HCT116 (cell line): Measurements from ENCODE around the gene THBS3. TPM values are rescaled to one million over a fixed set of nuclear protein-coding genes. Genes with fewer than 3 reads are reported as not detected.

Source experiments
- ATAC-seq: fragments of 200-7000 bp; cut with Tn5 transposase; 2 replicates; pipeline ENCODE4 v1.9.1; 2020; ENCODE audit warnings: mild to moderate bottlenecking, moderate library complexity
- BruUV-seq: library from RNA; stranded (reverse); fragments of 400-500 nt; replicated peaks from 2 replicates; lab custom pipeline; 2021; lab: Mats Ljungman, UMichigan
- CTCF ChIA-PET: fragments of 300-600 bp; sonication (Branson Sonifier 250); formaldehyde crosslinking; loops from one replicate; lab custom pipeline; 2021; ENCODE audit warnings: antibody characterized with exemption; lab: Charles Lee
- POLR2A ChIA-PET: fragments of 300-600, 350-600 bp; sonication (Branson Sonifier 250); formaldehyde crosslinking; loops from one replicate; lab custom pipeline; 2021; ENCODE audit warnings: antibody characterized with exemption; lab: Charles Lee
- RAD21 ChIA-PET, 2 experiments: fragments of 300-600 bp; sonication (Branson Sonifier 250); formaldehyde crosslinking; loops; one replicate each; lab custom pipeline; 2023; ENCODE audit warnings: low total read pairs in 2 of 2; ENCODE audit not compliant: uncharacterized antibody in 2 of 2, unreplicated experiment in 2 of 2, low non-redundant PET in 1 of 2; lab: Charles Lee
- DNase-seq: peaks from one replicate; pipeline ENCODE4 v3.0.0-alpha.2; 2010; ENCODE audit warnings: low read depth, low spot score
- H2AFZ ChIP-seq: fragments of 200-600 bp; shearing (Covaris generic), sonication (generic); 2 replicates; pipeline ENCODE4 v1.6.1; 2017; ENCODE audit warnings: low read depth, mixed run types, mixed read lengths, antibody characterized with exemption, low read length; ENCODE audit not compliant: poor library complexity, severe bottlenecking
- H3K27ac ChIP-seq: 2 replicates; pipeline ENCODE4 v1.5.1; 2012; ENCODE audit warnings: low read depth, low read length
- H3K27me3 ChIP-seq: fragments of 200-600 bp; sonication (generic); 2 replicates; pipeline ENCODE4 v1.6.1; 2016; ENCODE audit warnings: mixed run types, low read length, mixed read lengths; ENCODE audit not compliant: insufficient read depth
- H3K36me3 ChIP-seq, 2 experiments: fragments of 200-500 bp in 1 of 2; fragments of 200-600 bp in 1 of 2; sonication (Bioruptor generic) in 1 of 2; sonication (generic) in 1 of 2; 2 replicates each; pipeline versions ENCODE4 v1.5.1 to v1.6.1; 2014 to 2016; ENCODE audit warnings: low read length in 2 of 2, inconsistent platforms in 1 of 2, mixed read lengths in 1 of 2, mixed run types in 1 of 2; ENCODE audit not compliant: insufficient read depth in 2 of 2, control insufficient read depth in 1 of 2
- H3K4me1 ChIP-seq, 2 experiments: fragments of 200-600 bp in 1 of 2; sonication (generic) in 1 of 2; 2 replicates each; pipeline versions ENCODE4 v1.5.1 to v1.6.1; 2012 to 2017; ENCODE audit warnings: low read length in 2 of 2, inconsistent platforms in 1 of 2, mild to moderate bottlenecking in 1 of 2, mixed read lengths in 1 of 2, mixed run types in 1 of 2, moderate library complexity in 1 of 2; ENCODE audit not compliant: insufficient read depth in 2 of 2, control insufficient read depth in 1 of 2
- H3K4me2 ChIP-seq: fragments of 200-600 bp; sonication (generic); 2 replicates; pipeline ENCODE4 v1.6.1; 2017; ENCODE audit warnings: mixed run types, low read length, mixed read lengths
- H3K4me3 ChIP-seq, 2 experiments: fragments of 200-600 bp in 1 of 2; sonication (generic) in 1 of 2; replicated peaks in 1 of 2; 2 replicates each; pipeline ENCODE4 v1.5.1; 2011 to 2016; ENCODE audit warnings: low read length in 2 of 2, control low read depth in 1 of 2, low read depth in 1 of 2, mild to moderate bottlenecking in 1 of 2, mixed read lengths in 1 of 2, mixed run types in 1 of 2
- H3K79me2 ChIP-seq: fragments of 200-600 bp; sonication (generic); 2 replicates; pipeline ENCODE4 v1.6.1; 2017; ENCODE audit warnings: mild to moderate bottlenecking, mixed run types, low read length, moderate library complexity, mixed read lengths; ENCODE audit not compliant: insufficient read depth
- H3K9ac ChIP-seq: fragments of 200-600 bp; sonication (generic); 2 replicates; pipeline ENCODE4 v1.6.1; 2016; ENCODE audit warnings: low read length, mixed read lengths
- H3K9me2 ChIP-seq: fragments of 200-600 bp; sonication (generic), shearing (Covaris generic); 2 replicates; pipeline ENCODE4 v1.6.1; 2017; ENCODE audit warnings: mixed run types, mild to moderate bottlenecking, moderate library complexity; ENCODE audit not compliant: insufficient read depth
- H3K9me3 ChIP-seq, 2 experiments: fragments of 200-500 bp in 1 of 2; fragments of 200-600 bp in 1 of 2; sonication (Bioruptor generic) in 1 of 2; sonication (generic) in 1 of 2; 2 replicates each; pipeline ENCODE4 v1.6.1; 2014 to 2017; ENCODE audit warnings: low read length in 2 of 2, mixed read lengths in 2 of 2, inconsistent platforms in 1 of 2, low read depth in 1 of 2, mild to moderate bottlenecking in 1 of 2, mixed run types in 1 of 2, moderate library complexity in 1 of 2; ENCODE audit not compliant: control insufficient read depth in 1 of 2, insufficient read depth in 1 of 2
- H4K20me1 ChIP-seq: fragments of 200-600 bp; sonication (generic), shearing (Covaris generic); 2 replicates; pipeline ENCODE4 v1.6.1; 2017; ENCODE audit warnings: mixed run types, mild to moderate bottlenecking, moderate library complexity; ENCODE audit not compliant: insufficient read depth
- ATF3 ChIP-seq: IDR thresholded peaks from 2 replicates; pipeline ENCODE4 v1.6.1; 2012
- CBX3 ChIP-seq: IDR thresholded peaks from 2 replicates; pipeline ENCODE4 v1.6.1; 2012; ENCODE audit warnings: low read depth
- CTCF ChIP-seq, 3 experiments: fragments of 200-600 bp in 1 of 3; sonication (generic) in 1 of 3; IDR thresholded peaks in 2 of 3; conservative IDR thresholded peaks in 1 of 3; 2 replicates each; pipeline ENCODE4 v1.5.1; 2012 to 2017; ENCODE audit warnings: low read depth in 2 of 3, low read length in 2 of 3, antibody characterized with exemption in 1 of 3, borderline replicate concordance in 1 of 3, control low read depth in 1 of 3, mild to moderate bottlenecking in 1 of 3, mixed read lengths in 1 of 3, mixed run types in 1 of 3, moderate library complexity in 1 of 3; ENCODE audit not compliant: insufficient read depth in 1 of 3
- EGR1 ChIP-seq: IDR thresholded peaks from 2 replicates; pipeline ENCODE4 v1.6.1; 2012; ENCODE audit warnings: low read depth
- ELF1 ChIP-seq: IDR thresholded peaks from 2 replicates; pipeline ENCODE4 v1.6.1; 2012; ENCODE audit warnings: low read depth, borderline replicate concordance
- EZH2 ChIP-seq: fragments of 200-600 bp; sonication (generic); IDR thresholded peaks from 2 replicates; pipeline ENCODE4 v1.6.1; 2017; ENCODE audit warnings: antibody characterized with exemption, mixed run types
- EZH2phosphoT487 ChIP-seq: fragments of 200-600 bp; IDR thresholded peaks from 2 replicates; pipeline ENCODE4 v1.6.1; 2018; ENCODE audit warnings: antibody characterized with exemption, borderline replicate concordance
- FOSL1 ChIP-seq: IDR thresholded peaks from 2 replicates; pipeline ENCODE4 v1.6.1; 2012; ENCODE audit warnings: low read depth
- JUND ChIP-seq: IDR thresholded peaks from 2 replicates; pipeline ENCODE4 v1.6.1; 2012
- MAX ChIP-seq: IDR thresholded peaks from 2 replicates; pipeline ENCODE4 v1.6.1; 2012
- POLR2A ChIP-seq: IDR thresholded peaks from 2 replicates; pipeline ENCODE4 v1.7.0; 2011; ENCODE audit warnings: borderline replicate concordance; ENCODE audit not compliant: insufficient read depth, insufficient read length; ENCODE audit errors: extremely low read depth
- POLR2AphosphoS5 ChIP-seq: IDR thresholded peaks from 2 replicates; pipeline ENCODE4 v1.6.1; 2011; ENCODE audit warnings: mild to moderate bottlenecking, low read depth, low read length, moderate library complexity
- REST ChIP-seq: IDR thresholded peaks from 2 replicates; pipeline ENCODE4 v1.6.1; 2012; ENCODE audit warnings: low read depth
- SIN3A ChIP-seq: IDR thresholded peaks from 2 replicates; pipeline ENCODE4 v1.6.1; 2012; ENCODE audit warnings: low read depth
- SRF ChIP-seq: IDR thresholded peaks from 2 replicates; pipeline ENCODE4 v1.6.1; 2012; ENCODE audit warnings: low read depth
- TCF7L2 ChIP-seq: IDR thresholded peaks from 2 replicates; pipeline ENCODE4 v1.7.0; 2011; ENCODE audit warnings: borderline replicate concordance, inconsistent platforms; ENCODE audit not compliant: insufficient read depth, insufficient read length; ENCODE audit errors: extremely low read depth
- YY1 ChIP-seq: IDR thresholded peaks from 2 replicates; pipeline ENCODE4 v1.6.1; 2011; ENCODE audit warnings: low read length, low read depth, moderate library complexity, mild to moderate bottlenecking; ENCODE audit not compliant: insufficient replicate concordance; ENCODE audit errors: extremely low read depth
- ZFX ChIP-seq: fragments of 450-650 bp; IDR thresholded peaks from 2 replicates; pipeline ENCODE4 v1.6.1; 2017
- ZNF274 ChIP-seq: fragments of 200-500 bp; sonication (Bioruptor generic); IDR thresholded peaks from 2 replicates; pipeline ENCODE4 v1.6.1; 2014; ENCODE audit warnings: mild to moderate bottlenecking, low read depth, low read length, inconsistent platforms
- intact Hi-C: fragments of 100-400 bp; cut with micrococcal nuclease; formaldehyde crosslinking; loops from 2 replicates; pipeline ENCODE4 v1.10.0; 2022
- total RNA-seq: library from RNA; stranded (reverse); gene quantifications from one replicate; pipeline ENCODE4 v1.2.1, GENCODE V29; 2021; ENCODE audit not compliant: unreplicated experiment

THBS3 gene
- total RNA-seq, 1 experiment from 2014 or later, result 15.9 TPM

- POLR2A ChIA-PET, result interaction anchor here (0.5 to 1.7 kb wide), 9 partner anchors 10 to 199 kb away, joined by 3 to 11 read pairs (median 3); partner anchors contain the start of genes ADAM15 and SLC50A1
- Histone ChIP-seq H2AFZ (peak within 1 kb of the TSS; percentile 66), H3K4me1 (peaks cover 7 to 45% of the 10 kb centered on the region in 2 experiments; a peak in 3 of 4 replicates), H3K27ac (peak within 1 kb of the TSS; percentile 76), H3K27me3 (no peaks in the 10 kb centered on the region), H3K79me2 (peaks cover 25% of the 10 kb centered on the region), H3K9ac (peak within 1 kb of the TSS; percentile 87), H3K9me2 (no peaks in the 10 kb centered on the region), H3K4me2 (peak within 1 kb of the TSS; percentile 76), H3K4me3 (peak within 1 kb of the TSS; percentile 84 to 97), H4K20me1 (no peaks in the 10 kb centered on the region), H3K36me3 (peaks cover 2 to 7% of the 10 kb centered on the region in 2 experiments; a peak in 3 of 4 replicates), H3K9me3 (no peaks in the 10 kb centered on the region)
- peak; percentile 91 for DNase-seq
- BruUV-seq, result TSS peak; percentile 72
- CTCF ChIA-PET, result interaction anchor here (0.6 to 4.6 kb wide), 40 partner anchors 8 to 503 kb away, joined by 3 to 71 read pairs (median 4); partner anchors contain the start of genes CLK2, EFNA3, EFNA4 and MTX1
- ATAC-seq, result peak; percentile 76
- RAD21 ChIA-PET, result interaction anchor here (0.6 to 1.3 kb wide), 3 partner anchors 21 to 81 kb away, joined by 3 to 4 read pairs (median 3); partner anchors contain the start of gene SLC50A1 (in 1 of the 2)
- intact Hi-C loops, result loop anchor here (1.0 to 10.0 kb wide), 2 partner anchors 54 to 152 kb away; partner anchors contain the start of gene RUSC1
- TF ChIP-seq CTCF (IDR thresholded peaks at IDR 0.05 in 2 of 3, conservative IDR thresholded peaks at IDR 0.05 in 1 of 3; ENCODE audit: borderline replicate concordance in 1 of 3, insufficient read depth in 1 of 3, low read depth in 2 of 3, low read length in 2 of 3) (peak in 2 of 3 experiments; percentile 90 to 92; a peak in 4 of 6 replicates), ATF3 (no peak), POLR2A (peak; percentile 48), REST (no peak), FOSL1 (no peak), EZH2 (no peak), MAX (no peak), YY1 (peak; percentile 59), POLR2AphosphoS5 (peak; percentile 96), ZNF274 (no peak), TCF7L2 (peak; percentile 49), CBX3 (no peak), EZH2phosphoT487 (no peak), SRF (no peak), EGR1 (no peak), ZFX (0 out of 2 replicates have a peak, but pooled peaks have one; percentile 19), SIN3A (no peak), ELF1 (no peak), JUND (no peak)
These were observed 34.8 kb downstream of the THBS3 start, which contains the start of gene KRTCAP2 for GRCh38 chr1:155172732-155173477. Gene KRTCAP2 (minus strand): TSS chr1:155173304. CDS start chr1:155173224, 80 bp downstream.
